HG02623 (cell line): ENCODE measurements around the gene ZFP1.

Experiments used
- ATAC-seq: cut with Tn5 transposase; IDR thresholded peaks from one replicate; pipeline ENCODE4 v1.9.1; 2021; ENCODE audit warnings: moderate library complexity; ENCODE audit not compliant: unreplicated experiment

The ZFP1 gene

GRCh38 chr16:75148311-75149195, at the start of gene ZFP1:
Gene ZFP1, plus strand, starts transcription at chr16:75148524. Its CDS starts 4,428 bp downstream, at chr16:75152952.
- ATAC-seq = peak; percentile 84

DNA sequence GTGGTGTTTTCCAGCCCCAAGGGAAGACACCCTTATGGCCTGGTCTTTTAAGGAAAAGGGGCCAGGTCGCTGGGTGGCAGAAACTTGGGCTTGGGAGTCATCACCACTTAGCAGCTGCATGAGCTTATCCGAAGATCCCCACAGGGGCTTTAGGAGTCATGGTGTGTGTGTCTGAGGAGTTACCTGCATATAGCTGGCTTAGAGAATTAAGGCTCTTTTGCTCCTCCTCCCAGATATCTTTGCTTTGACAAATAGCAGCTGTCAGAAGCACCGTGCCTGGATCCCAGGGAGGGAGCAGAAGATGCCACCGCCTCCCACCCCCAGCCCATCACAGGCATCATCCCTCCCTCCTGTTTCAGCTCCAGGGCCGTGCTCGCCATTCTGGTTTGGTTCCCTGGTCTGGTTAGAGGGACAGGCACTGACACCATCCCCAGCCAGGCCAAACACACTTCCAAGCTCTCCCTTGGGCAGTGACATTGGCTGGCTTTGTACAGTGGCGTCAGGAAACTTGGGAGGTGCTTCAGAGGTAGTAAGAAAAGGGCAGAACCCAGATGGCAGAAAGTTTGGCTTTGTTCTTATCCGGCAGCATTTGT, 49.2 kb upstream of the ZFP1 start:
- ATAC-seq = no peak

DNA sequence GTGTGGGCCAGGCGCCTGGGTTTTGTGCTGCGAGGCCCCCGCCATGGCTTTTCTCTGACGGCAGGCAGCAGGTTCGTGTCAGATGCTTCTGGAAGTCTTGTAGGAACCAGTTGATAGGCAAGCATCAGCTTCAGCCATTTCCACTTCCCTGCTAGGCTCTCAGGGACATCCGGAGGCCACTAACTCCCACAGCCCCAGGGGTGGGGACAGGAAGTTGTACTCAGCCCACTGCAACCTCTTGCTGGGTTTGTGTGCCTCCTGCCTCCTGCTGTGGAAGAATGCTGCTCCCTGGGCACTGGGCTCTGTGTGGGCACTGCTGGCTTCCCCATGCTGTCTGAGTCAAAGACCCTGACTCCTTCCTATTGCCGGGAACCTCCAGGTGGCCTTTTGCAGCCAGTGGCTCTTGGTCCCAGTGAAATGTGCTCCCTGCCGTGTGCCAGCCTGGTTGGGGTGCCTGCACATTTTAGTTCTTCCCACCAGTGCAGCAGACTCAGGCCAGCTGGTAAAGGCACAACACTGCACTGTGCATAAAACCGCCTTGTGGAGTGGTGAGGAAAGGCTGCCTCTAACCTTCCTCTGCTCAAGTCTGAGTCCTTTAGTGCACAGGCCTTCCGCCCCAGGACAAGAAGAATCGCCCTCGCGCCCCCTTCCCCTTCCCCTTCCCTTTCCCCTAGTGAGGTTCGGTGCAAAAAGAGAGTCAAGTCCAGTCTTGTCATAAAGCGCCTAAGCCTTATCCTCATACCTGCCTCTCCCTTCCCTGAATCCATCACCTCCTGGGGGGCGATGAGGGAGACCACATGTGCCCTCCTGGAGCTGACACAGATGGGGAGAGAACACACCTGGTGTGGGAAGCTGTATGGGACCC, 48.4 kb upstream of the ZFP1 start:
- ATAC-seq = peak; percentile 53

DNA sequence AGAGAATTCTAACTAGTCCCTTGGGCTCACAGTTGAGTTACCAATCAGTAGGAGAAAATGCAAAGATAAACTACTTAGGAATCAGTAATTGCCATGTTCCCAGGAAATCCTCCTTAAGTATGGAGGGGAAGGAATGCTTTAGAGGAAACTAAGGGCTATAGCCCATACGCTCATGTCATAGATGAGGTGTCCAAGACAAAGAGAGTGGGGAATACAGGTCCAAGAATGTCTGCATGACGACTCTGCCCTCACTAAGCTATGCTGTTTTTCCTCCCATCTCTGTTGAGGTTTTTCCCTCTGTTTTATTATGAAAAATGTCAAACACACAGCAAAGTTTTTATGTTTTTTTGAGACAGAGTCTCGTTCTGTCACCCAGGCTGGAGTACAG, 47.7 kb upstream of the ZFP1 start:
- ATAC-seq = no peak

GRCh38 chr16:75101635-75102034, 46.7 kb upstream of the ZFP1 start:
- ATAC-seq = no peak

GRCh38 chr16:75102595-75102994, 45.7 kb upstream of the ZFP1 start:
- no peak for ATAC-seq

GRCh38 chr16:75103994-75104393, 44.3 kb upstream of the ZFP1 start:
- ATAC-seq = no peak

- ATAC-seq = no peak
These were observed 43.5 kb upstream of the ZFP1 start for GRCh38 chr16:75104836-75105235.

DNA sequence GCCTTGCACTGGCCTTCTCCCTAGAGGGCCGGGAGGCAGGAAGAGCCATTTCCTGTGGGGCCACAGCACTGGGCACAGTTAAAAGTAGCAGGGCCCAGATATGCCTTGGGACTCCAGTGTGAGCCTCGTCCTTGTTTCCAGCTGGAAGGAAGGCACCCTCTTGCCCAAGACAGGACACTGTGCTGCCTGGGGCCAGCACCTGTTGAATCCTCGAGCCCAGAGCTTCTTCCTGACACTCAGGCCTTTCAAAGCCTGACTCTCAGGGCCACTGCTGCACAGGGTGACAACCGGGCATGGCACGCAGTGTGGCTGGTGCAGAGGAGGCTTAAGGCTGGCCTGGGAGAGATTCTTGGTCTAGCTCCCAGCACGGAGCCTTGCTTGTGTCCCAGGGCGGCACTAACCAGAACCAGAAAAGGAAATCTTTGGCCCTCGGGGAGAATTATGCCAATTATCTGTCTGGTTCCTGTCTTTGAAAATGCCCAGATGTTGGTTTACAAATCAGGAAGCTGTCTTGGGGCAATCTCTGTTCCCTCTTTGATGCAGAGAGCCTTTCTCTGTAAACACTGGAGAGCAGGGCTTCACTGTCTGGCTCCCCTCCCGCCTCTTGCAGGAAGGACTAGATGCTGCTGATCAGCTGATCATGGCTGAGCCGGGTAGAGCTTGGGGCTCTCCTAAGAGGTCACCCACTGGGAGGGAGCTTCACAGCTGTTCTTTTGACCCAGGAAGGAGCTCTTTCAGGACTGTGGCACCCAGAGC, 42.8 kb upstream of the ZFP1 start:
- no peak for ATAC-seq

GRCh38 chr16:75106351-75107274, 41.7 kb upstream of the ZFP1 start:
- no peak for ATAC-seq

DNA sequence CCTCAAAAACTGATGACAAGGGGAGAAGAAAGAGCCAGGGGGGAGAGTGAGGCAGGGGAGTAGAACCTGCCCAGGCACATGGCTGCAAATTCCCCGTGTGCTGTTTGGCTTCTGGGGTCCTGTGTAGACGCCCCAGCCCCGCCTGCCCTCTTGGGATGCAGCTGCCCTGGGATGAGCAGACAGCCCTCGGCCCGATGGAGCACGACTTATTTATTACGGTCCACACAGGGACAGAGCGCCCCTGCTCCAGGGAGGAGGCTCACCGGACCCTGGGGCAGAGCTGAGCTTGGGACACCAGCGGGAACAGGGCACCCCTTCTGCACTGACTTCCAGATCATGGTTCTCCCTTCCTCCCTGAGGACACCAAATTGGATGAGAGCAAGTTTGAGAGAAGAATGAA, 40.8 kb upstream of the ZFP1 start:
- no peak for ATAC-seq

DNA sequence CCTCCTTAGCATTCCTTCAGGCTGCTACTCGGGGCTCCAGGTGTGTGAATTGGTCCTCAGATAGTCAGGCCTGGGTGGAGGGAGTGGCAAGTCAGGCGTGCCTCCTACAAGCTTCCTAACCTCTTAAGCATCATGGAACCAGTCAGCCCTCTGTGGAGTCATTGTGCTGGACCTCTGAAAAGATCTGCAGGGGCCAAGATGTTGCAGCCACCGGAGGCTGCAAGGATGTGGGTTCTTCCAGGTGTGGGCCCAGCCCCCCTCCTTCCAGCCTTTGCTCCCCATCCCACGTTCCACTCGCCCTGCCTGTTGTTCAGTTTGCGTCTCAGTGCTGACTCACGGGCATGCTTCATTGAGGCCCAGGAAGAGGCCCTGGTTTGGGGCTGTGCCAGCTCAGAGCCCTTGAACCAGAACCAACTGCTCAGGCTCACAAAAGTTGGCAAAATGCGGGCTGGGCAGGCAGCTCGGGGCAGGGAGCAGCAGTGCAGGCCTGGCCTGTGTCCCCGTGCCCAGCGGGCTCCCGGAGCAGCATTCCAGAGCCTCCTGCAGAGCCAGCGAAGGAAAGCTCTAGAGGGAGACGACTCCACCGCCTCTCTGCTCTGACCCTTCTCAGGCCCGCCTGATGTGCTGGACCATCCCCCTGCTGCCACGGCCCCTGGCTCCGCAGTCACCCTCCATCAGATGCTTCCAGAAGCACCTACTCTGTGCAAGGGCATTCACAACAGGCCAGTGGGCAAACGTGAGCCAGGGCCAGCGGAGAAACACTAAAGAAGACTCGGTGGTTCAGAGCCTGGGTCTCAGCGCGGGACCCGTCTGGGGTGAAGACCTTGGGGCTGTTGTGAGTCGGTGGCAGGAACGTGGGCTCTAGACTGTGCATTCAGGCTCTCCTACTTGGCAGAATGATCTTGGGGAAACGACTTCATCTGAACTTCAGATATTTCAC, 39.3 kb upstream of the ZFP1 start:
- no peak for ATAC-seq

- no peak for ATAC-seq
These were observed 38.5 kb upstream of the ZFP1 start for GRCh38 chr16:75109732-75110243.

- peak; percentile 62 for ATAC-seq
These were observed 37.4 kb upstream of the ZFP1 start for GRCh38 chr16:75110637-75111513.

- peak; percentile 17 for ATAC-seq
These were observed 36.8 kb upstream of the ZFP1 start for GRCh38 chr16:75111514-75111940.

- no peak for ATAC-seq
These were observed 36.2 kb upstream of the ZFP1 start for GRCh38 chr16:75111961-75112733.
